Suppressor macrophage (primary cell): Measurements from ENCODE around the gene ARMC9.
A peak's percentile ranks its signal among the peaks of the same experiment; 100 is the strongest.
"Not testable (repeated sequence)": the region's sequence is repeated elsewhere in the genome, so short reads cannot be mapped to it uniquely, and the experiment has no call there.

Source experiments
- DNase-seq, 4 experiments: peaks; one replicate each; pipeline ENCODE4 v3.0.0-alpha.2; 2020 to 2022

The ARMC9 gene

DNA sequence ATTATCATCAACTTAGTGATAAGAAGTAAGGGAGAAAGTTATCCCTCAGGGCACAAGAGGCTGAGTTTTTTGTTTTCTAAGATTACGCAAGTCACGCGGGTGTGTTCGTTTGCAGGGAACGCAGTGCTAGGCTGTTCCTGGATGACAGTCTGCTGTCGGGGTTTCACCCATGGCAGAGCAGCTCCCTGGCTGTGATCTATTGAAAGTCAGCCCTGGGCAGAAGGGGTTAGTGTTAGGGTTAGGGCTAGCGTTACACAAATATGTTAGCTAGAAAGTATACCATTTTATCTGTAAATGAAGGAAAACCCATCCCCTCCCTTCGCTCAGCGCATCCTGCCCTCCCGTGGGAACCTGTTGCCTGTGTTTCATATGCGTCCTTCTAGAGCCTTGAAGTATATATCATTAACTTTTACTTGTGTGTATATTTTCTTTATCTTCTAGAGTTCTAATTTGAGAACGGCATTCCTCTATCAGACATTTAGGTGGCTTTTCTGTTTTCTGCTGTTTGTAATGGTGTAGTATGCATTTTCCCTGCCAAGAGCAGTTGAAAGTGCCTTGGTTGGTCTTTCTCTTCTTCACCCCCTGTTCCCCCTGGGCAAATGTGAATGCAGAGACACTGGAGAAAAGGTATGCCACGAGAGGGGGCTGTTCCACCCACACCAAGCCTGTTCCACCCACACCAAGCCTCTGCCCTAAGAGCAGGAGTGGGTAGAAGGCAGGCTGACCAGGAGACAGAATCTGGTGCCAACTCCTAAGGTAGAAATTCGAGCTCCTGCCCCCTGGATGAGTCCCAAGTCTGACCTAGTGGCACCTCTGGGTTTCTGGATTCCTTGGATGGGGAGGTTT lies 47.0 kb downstream of the ARMC9 start:
- peak; percentile 25 to 61 (median 38) for DNase-seq

DNA sequence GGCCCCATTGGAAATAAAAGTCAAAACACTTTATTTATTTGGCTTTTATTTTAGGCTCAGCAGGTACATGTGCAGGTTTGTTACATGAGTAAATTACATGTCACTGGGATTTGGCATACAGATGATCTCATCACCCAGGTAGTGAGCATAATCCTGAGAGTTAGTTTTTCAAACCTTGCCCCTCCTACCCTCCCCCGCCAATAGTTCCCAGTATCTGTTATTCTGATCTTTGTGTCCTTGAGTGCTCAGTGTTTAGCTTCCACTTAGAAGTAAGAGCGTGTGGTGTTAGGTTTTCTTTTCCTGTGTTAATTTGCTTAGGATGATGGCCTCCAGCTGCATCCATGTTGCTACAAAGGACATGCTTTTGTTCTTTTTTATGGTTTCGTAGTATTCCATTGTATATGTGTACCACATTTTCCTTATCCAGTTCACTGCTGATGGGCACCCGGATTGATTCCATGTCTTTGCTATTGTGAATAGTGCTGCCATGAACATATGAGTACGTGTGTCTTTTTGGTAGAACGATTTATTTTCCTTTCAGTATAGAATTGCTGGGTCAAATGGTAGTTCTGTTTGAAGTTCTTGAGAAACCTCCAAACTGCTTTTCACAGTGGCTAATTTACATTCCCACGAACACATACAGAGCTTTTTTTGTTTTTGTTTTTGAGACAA lies 47.9 kb downstream of the ARMC9 start:
- DNase-seq = no peak

DNA sequence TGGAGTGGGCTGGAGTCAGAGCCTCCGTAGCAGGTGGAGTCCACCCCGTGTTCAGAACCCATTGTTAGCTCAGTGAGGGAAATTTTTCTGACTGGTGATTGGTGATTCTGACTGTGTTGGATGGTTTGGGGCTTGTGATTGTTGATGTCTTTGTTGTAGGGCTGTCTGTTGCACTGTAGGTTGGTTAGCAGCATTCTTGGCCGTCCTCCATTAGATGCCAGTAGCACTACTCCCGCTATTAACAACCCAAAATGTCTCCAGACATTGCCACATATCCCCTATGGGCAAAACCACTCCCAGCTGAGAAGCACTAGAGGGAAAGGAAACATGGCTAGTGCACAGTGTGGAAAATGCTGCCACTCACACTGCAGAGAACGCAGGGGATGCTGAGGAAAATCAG lies 51.7 kb downstream of the ARMC9 start:
- no peak for DNase-seq

DNA sequence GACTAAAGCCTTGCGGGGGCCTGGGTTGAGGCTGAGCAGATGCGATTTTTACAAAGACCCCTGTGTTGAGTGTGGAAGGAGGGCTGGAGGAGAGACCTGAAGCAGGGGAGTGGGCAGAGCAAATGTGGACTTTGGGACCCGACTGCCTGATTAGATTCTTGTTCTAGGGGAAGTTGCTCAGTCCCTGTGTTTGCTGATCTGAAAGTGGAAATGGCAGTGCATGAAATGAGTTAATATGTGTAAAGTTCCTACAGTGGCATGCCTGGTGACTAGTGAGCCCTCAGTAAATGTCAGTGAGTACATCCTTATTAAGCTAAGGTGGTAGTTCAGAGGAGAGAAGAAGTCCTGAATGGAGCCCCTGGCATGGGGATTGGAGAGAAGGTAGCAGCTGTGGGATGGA lies 52.3 kb downstream of the ARMC9 start:
- peak in 2 of 4 experiments; percentile 16 to 43 for DNase-seq

DNA sequence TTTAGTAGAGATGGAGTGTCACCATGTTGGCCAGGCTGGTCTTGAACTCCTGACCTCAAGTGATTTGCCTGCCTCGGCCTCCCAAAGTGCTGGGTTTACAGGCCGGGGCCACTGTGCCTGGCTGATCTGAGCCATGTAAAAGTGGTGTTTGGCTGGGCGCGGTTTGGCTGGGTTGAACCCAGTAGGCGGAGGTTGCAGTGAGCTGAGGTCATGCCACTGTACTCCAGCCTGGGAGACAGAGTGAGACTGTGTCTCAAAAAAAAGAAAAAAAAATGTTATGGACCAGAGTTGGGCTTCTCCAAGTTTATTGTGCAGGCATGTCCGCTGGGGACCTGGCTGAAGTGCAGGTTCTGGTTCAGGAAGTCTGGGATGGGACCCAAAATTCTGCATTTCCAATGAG lies 54.9 kb downstream of the ARMC9 start:
- not testable (repeated sequence) for DNase-seq

DNA sequence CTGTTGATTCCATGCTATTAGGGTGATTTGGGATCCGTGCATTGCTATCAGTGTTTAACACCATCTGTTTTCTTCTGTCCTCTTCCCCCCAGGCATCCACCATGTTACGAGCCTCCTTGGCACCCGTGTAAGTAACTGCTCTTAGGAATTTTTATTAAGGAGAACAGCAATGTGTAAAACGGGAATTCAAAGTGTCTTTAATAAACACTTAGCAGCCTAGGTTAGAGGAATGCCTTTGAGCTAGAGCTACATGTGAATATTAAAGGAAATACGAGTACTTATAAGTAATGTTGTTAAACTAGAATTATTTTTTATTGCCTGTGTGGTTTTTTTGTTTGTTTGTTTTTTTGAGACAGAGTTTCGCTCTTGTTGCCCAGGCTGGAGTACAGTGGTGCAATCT lies 58.1 kb downstream of the ARMC9 start:
- DNase-seq = no peak

DNA sequence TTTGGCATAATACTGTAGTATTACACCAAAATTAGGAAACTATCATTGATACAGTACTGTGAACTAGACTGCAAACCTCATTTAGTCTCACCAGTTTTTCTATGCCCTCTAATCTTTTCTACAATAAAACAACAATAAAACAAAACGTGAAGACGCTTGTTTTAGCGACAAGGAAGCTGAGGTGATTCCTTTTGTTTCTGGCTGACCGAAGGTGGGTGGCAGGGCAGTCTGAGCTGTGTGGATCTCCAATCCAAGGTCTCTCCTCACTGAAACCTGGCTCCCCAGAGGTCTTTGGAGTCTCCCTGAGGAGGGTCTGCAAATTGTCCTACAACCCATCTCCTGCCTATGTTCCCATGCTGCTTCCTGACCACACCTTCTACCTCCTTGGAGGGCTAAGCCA lies 59.3 kb downstream of the ARMC9 start:
- DNase-seq = no peak

DNA sequence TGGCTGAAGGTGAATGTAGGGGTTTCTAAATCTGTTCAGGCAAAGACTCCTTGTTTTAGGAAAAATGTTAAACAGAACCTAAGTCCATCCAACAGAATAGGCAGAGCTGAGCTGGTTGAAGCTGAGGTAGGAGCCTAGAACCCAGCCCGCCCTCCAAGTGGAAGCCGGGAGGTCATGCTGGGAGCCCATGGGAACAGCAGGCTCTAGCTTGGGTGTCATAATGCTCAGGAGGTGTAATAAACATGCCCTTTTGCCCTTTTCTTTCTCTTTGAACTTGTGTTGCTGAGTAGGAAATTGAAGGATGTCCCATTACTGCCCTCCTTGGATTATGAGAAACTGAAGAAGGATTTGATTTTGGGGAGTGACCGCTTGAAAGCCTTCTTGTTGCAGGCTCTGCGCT lies 60.3 kb downstream of the ARMC9 start:
- DNase-seq = no peak

DNA sequence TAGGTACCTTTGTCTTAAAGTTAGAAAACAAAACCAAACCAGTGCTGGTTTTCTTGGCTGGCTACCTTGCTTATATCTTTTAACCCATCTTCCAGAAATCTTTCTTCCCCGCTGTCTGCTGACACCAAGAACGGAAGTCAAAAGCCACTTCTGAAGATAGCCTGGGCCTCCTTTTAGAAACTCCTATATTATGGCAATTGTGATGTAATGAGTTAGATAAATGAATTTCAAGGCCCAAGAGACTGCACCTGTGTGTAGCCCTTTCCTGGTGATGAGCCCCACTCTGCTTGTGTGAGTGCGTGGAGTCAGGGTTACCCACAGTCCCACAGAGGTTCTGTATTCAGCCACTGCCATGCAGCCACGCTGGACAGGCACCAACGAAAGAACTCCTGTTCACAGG lies 60.7 kb downstream of the ARMC9 start:
- no peak for DNase-seq

DNA sequence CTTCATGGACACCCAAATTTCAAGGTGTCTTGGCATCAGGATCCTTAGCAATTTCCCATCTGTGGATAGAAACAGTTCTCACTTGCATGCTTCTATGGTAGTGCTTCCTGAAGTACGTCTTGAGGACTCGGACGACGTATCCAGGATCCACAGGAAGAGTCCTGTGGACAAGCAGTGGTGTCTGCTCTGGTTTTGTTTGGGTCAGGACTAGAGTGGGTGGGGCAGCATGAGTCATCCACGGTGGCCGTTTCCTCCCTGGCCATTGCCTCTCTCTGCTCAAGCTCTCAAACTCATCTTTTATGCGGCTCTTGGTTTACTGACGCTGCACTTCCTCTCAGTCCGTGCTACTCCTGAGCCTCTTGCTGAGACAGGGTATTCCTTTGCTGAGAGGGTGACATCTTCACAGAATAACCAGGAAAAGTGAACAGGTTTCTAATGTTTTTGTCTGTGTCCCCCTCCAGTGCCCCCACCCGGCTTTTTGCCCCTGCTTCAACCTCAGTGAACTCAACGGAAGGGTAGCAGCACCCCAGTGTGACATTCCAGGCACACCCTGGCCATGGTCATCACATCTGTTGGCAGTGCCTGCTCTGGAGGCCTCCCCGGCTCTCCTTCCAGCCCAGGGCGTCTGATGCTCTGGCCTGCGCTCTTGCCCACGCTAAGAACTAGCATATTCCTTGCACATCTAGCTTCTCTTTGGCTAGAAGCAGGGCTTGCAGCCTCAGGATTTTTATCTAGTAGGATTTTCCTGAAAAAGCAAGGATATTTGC lies 62.2 kb downstream of the ARMC9 start:
- peak; percentile 42 to 71 (median 64) for DNase-seq

DNA sequence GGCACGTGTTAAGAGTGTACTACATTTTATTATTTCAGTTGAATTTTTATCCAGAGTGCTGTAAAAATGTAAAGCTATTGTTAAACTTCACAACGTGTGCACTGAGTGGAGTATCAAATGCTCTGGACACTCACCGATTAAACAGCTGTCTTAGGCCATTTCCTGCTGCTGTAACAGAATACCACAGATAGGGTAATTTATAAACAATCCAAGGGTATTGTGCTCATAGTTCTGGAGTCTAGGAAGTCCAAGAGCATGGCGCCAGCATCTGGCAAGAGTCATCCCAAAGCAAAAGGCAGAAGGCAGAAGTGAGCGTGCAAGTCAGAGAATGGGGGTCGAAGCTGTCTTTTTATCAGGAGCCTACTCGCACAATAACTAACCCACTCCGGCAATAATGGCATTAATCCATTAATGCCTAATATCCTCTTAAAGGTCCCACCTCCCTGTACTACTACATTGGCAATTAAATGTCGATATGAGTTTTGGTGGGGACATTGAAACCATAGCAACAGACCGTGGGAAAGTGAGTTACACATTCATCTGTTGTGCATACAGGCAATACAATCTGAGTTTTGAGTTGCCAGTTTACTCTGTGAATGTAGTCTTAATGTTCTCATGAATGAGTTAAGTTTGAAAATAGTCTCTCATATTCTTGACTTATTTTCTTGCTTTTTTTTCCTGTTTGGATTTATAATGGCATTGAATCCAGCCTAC lies 64.8 kb downstream of the ARMC9 start:
- DNase-seq = no peak

DNA sequence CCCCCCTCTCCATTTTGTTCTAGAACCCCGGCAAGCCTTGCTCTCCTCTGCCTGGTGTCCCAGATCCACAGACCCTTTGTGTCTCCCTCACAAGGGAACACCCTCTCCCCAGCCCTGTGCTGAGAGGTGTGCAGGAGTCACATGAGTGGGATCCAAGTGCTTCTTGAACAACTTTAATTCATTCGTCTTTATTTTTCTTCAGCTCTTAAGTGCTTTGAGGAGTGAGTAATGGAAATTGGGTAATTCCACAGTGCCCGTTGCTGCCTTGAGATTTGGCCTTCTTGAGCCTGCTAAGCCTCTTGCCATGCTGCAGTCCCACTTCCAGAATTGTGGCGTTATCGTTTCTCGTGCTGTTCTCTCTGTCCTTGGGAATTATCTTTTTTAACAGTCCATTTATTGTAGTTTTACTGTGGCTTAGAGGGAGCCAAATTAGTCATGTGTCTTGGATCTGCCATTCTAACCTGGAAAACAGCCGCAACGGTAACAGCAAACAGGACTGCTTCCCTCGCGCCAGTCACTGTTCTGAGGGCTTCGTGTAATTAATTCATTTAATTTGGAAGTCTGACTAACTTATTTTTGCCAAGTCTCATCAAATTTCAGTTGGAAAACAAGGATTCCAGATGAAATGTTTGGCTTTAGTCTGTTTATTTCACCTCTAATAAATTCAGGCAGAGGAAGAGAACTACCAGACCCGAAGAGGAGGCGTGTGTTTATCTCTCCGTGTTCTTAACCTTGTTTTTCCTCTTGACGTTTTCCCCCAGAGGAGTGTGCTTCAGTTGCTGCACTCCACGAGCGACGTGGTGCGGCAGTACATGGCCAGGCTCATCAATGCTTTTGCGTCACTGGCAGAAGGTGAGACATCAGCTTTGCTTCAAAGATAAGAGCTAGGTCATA lies 72.0 kb downstream of the ARMC9 start:
- no peak for DNase-seq

DNA sequence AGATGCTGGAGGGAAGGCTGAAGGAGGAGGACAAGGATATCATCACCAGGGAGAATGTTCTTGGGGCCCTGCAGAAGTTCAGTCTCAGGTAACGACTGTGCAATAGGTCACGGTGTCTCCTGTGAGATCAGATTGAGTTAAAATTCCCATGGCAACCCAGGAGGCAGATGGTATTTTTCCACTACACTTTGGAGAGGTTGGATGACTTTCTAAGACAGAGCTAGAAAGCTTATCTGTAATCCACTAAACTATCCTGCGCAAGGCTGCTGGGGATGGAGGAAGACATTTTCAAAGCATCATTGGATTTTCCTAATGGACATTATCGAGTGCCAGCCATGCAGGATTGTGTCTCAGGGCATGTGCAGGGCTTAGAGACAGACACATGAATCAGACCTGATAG lies 74.6 kb downstream of the ARMC9 start:
- no peak for DNase-seq

DNA sequence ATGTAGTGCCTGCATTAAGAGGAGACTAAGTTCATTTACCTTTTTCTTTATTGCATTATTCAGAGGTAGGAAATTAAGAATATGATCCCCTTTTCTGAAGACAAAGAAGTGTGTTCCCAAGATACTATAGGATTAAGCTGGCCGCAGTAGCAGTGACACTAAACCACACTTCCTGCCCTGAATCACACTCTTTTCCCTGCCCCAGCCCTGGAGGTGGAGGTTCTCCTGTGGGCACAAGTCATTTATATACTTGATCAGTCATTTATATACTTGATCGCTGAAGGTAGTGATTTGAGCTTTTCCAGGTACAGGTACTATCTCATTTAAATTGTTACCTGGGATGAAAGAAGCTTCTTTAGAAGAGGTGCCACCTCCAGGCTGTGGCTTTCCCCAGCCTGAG lies 78.6 kb downstream of the ARMC9 start:
- no peak for DNase-seq

DNA sequence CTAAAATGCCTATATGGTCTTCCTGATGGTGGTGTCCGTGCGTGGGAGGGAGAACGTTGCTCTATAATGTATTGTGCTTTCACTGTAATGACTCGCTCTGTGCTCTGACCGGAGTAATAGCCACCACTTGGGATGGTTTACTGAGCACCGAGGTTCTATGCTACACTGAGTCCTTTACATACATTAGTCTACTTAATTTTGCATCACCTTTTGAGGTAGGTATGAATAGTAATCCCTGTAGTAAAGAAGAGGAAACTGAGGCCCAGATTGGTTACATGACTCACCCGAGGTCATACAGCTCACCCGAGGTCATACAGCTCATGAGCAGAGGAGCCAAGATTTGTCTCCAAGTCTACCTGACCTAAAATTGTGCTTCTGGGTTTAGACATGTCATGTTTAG lies 79.5 kb downstream of the ARMC9 start:
- no peak for DNase-seq

DNA sequence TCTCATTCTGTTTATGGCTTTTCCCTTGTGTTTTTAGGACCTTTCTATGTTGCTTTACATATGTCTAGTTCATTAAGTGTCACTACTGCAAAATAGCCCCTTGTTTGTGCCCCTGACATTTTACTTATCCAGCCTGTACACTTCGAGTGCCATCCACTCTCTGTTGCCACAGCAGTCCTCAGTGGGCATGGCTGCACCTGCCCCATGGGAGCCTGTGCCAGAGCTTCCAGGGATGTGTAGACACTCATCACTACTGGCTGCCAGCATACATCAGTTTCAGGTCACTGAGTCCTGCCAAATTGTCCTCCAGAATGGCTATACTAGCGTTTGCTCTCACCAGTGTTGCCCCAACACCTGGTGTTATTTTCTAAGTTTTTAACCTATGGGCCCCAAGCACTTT lies 80.4 kb downstream of the ARMC9 start:
- DNase-seq = no peak

DNA sequence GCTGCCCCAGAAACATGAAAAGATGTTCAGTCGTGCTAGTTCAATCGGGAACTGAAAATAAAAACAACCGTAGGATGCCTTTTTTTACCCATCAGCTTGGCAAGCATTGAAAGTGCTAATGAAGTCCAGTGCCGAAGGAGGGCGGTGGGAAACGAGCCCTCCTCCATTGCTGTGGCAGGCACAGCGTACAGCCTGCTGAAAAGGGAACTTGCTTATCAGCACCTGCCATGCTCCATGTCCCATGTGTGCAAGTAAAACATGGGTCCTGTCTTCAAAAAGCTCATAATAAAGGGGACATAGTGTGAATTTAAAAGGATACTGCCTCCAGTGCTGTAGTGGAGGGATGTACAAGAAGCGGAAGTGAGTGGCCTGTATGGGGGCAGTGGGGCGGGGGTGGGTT lies 82.4 kb downstream of the ARMC9 start:
- DNase-seq = no peak

DNA sequence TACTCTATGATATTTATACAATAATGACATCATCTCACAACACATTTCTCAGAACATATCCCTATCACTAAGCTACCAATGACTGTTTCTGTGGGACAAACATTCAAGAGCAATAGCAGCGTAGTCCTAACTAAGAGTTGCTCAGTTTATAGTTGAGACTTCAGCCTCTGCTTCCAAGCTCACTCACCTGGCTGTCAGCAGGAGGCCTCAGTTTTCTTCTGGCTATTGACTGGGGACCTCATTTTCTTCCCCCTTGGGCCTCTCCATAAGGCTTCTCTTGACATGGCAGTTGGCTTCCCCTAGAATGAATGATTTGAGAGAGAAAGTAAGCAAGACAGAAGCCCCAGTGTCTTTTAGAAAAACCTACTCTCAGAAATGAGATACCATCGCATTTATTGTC lies 85.9 kb downstream of the ARMC9 start:
- no peak for DNase-seq

DNA sequence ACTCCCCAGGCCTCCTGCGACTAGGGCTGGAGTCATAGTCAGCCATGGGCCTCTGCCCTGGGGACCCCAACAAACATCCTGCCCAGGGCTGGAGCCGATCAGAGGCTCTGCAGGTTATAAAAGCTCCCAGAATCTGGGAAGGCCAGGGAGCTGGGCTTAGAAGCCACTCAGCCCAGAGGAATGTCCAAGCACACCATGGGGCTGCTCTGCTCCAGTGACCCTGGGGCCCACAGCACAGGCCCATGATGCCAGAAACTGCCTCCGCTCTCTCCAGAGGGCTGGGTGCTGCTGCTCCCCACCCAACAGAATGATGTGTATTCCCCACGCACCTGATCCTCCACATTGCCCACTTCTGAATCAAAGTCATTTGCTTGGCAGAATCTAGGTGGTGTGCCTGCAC lies 88.5 kb downstream of the ARMC9 start:
- DNase-seq = no peak

DNA sequence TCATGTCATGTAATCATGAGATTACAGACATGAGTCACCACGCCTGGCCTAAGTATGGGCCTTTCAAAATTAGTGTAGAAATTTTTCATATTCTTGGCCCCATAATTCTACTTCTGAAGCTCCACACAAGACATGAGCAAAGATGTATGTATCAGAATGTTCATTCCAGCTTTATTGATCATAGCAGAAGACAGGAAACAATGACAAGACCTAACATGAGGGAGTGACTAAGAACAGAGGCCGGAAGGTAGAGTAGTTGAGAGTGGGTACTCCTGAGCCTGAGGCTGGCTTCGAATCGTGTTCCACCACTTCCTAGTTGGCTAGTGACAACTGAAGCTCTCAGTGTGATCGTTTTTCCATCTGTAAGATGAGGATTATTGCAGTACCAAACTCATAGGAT lies 89.3 kb downstream of the ARMC9 start:
- no peak for DNase-seq

DNA sequence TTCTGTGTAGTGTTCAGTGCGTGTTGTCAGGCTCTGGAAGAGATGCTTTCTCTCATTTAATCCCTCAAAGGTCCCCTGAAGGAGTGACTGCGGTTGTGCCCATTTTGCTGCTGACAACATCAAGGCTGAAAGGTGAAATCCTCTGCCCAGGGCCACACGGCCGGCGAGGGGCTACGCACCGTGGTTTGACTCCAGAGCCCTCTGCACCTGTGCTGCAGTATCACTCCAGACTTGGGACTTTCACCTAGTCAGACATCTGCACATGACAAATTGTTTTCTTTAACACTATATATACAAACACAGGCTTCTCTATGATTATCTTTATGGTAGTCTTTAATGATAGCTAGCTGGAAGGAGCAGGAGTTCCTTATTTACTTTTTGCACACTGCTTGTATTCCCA lies 90.2 kb downstream of the ARMC9 start:
- DNase-seq = no peak
